Coronary artery (tissue), 2 donors: ENCODE measurements around the gene MYG1.

ENCODE experiments used
- DNase-seq: peaks from one replicate; pipeline ENCODE4 v3.0.0-alpha.2; 2017; ENCODE audit warnings: low spot score
- H3K27ac ChIP-seq, 2 donors: fragments of 200-600 bp; sonication (generic); one replicate each; pipeline ENCODE4 v1.5.1; 2016 to 2019
- H3K4me3 ChIP-seq: fragments of 200-600 bp; sonication (generic); 2 replicates; pipeline ENCODE4 v1.5.1; 2016; ENCODE audit warnings: mild to moderate bottlenecking, moderate library complexity
- TF ChIP-seq, protein P1 (sequence below): fragments of 200-600 bp; sonication (generic); IDR thresholded peaks from one replicate; pipeline ENCODE4 v1.5.1; 2019; ENCODE audit warnings: antibody characterized with exemption

Gene MYG1

GRCh38 chr12:53299454-53300180 is at the start of gene MYG1:
MYG1 (plus strand) TSS chr12:53299695; CDS start chr12:53299738, 43 bp downstream.
- Histone ChIP-seq H3K4me3 (peak within 1 kb of the TSS; percentile 94), H3K27ac (peak within 1 kb of the TSS; percentile 50 to 78)
- peak; percentile 93 for DNase-seq
- TF ChIP-seq, protein P1, sequence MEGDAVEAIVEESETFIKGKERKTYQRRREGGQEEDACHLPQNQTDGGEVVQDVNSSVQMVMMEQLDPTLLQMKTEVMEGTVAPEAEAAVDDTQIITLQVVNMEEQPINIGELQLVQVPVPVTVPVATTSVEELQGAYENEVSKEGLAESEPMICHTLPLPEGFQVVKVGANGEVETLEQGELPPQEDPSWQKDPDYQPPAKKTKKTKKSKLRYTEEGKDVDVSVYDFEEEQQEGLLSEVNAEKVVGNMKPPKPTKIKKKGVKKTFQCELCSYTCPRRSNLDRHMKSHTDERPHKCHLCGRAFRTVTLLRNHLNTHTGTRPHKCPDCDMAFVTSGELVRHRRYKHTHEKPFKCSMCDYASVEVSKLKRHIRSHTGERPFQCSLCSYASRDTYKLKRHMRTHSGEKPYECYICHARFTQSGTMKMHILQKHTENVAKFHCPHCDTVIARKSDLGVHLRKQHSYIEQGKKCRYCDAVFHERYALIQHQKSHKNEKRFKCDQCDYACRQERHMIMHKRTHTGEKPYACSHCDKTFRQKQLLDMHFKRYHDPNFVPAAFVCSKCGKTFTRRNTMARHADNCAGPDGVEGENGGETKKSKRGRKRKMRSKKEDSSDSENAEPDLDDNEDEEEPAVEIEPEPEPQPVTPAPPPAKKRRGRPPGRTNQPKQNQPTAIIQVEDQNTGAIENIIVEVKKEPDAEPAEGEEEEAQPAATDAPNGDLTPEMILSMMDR, result no peak

DNA sequence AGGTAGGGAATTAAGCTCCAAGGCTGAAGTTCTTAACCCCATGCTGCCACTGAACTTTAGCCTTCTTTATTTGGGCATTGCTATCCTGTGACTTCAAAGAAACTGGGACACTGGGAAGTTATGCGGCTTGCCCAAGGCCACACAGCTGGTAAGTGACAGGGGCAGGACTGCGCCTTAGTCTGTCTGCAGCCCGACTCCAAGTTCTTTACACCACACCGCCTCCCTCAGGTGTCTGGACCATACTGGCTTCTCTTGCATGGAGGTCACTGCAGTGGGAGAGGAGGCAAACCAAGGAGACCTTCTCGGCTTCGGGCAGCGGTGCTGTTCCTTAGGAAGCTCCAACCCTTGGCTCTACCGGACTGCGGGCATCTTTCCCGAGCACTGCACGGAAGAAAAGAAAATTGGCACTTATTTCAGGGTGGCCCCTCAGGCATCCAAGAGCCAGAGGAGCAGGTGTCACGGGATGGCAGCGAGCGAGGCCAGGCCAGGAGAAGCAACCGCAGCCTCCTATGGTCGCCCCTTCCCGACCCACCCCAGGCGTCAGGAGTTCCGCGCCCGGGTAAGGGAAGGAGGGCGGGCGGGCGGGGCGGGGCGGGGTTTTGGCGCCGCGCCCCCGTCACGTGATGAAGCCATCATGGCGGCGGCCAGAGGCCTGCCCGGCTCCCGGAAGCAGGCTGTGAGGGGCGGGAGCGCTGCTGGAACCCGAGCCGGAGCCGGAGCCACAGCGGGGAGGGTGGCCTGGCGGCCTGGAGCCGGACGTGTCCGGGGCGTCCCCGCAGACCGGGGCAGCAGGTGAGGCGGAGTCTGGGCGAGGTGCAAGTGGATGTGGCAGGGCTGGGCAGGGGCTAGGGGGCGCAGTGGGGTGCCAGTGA is 47.8 kb upstream of the MYG1 start:
- DNase-seq, result peak; percentile 91
- H3K27ac ChIP-seq, result peak overlapping the region; percentile 79 to 92
- TF ChIP-seq, protein P1, result no peak

GRCh38 chr12:53252349-53252916 is 47.1 kb upstream of the MYG1 start:
- Histone ChIP-seq H3K27ac (peak overlapping the region; percentile 79 to 92), H3K4me3 (peak overlapping the region; percentile 81)
- DNase-seq, result no peak
- TF ChIP-seq, protein P1, result no peak

More for the DNA sequence above, 47.8 kb upstream of the MYG1 start:
- H3K4me3 ChIP-seq, result peak overlapping the region; percentile 81

- TF ChIP-seq, protein P1, result no peak
- peak overlapping the region; percentile 81 for H3K4me3 ChIP-seq
- H3K27ac ChIP-seq, result no peak overlapping the region
- DNase-seq, result no peak
Measured at GRCh38 chr12:53253298-53253697, 46.2 kb upstream of the MYG1 start.

GRCh38 chr12:53254816-53255545 is 44.5 kb upstream of the MYG1 start:
- no peak overlapping the region for H3K4me3 ChIP-seq
- no peak overlapping the region for H3K27ac ChIP-seq
- no peak for DNase-seq
- TF ChIP-seq, protein P1, result no peak

- Histone ChIP-seq H3K4me3 (no peak overlapping the region), H3K27ac (no peak overlapping the region)
- TF ChIP-seq, protein P1, result no peak
- no peak for DNase-seq
Measured at GRCh38 chr12:53255996-53256395, 43.5 kb upstream of the MYG1 start.
